Lower leg skin (tissue), 4 donors: ENCODE results near the gene DHRS9. TPM values are rescaled to one million over a fixed set of nuclear protein-coding genes. Genes with fewer than 3 reads are reported as not detected.

Experiments used
- DNase-seq, 2 donors: peaks; one replicate each; pipeline ENCODE4 v3.0.0-alpha.2; 2019; ENCODE audit warnings: low spot score in 2 of 2
- H3K4me3 ChIP-seq: fragments of 200-600 bp; sonication (generic); 2 replicates; pipeline ENCODE4 v1.5.1; 2017; ENCODE audit warnings: mild to moderate bottlenecking, low read depth; ENCODE audit not compliant: poor library complexity, severe bottlenecking
- POLR2A ChIP-seq, 2 donors: fragments of 450-650 bp; IDR thresholded peaks; one replicate each; pipeline ENCODE4 v1.6.1; 2016 to 2017; ENCODE audit warnings: antibody characterized with exemption in 2 of 2, mild to moderate bottlenecking in 1 of 2, moderate library complexity in 1 of 2
- WGBS, 2 donors: methylation state at CpG; one replicate each; pipeline ENCODE4 v1.1.5; 2018; 5-methylcytosine and 5-hydroxymethylcytosine counted together
- intact Hi-C: fragments of 100-400 bp; cut with DNase I; formaldehyde crosslinking; loops from one replicate; pipeline ENCODE4 v1.15.0; 2023; ENCODE audit warnings: low total_unique reads
- total RNA-seq, 4 donors: library from RNA; depleted of rRNA; stranded (reverse); fragments of >200 nt; gene quantifications; one replicate each; pipeline ENCODE4 v1.1.0, GENCODE V29; 2016
- TF ChIP-seq, protein P1 (sequence below), 3 donors: fragments of 450-650 bp; IDR thresholded peaks; one replicate each; pipeline ENCODE4 v1.5.1; 2016; ENCODE audit warnings: antibody characterized with exemption in 3 of 3, mild to moderate bottlenecking in 3 of 3, moderate library complexity in 2 of 3

The DHRS9 gene
- total RNA-seq, 4 donors from 2014 or later = 1.4 to 3.4 (median 1.9) TPM; not detected in 1

DNA sequence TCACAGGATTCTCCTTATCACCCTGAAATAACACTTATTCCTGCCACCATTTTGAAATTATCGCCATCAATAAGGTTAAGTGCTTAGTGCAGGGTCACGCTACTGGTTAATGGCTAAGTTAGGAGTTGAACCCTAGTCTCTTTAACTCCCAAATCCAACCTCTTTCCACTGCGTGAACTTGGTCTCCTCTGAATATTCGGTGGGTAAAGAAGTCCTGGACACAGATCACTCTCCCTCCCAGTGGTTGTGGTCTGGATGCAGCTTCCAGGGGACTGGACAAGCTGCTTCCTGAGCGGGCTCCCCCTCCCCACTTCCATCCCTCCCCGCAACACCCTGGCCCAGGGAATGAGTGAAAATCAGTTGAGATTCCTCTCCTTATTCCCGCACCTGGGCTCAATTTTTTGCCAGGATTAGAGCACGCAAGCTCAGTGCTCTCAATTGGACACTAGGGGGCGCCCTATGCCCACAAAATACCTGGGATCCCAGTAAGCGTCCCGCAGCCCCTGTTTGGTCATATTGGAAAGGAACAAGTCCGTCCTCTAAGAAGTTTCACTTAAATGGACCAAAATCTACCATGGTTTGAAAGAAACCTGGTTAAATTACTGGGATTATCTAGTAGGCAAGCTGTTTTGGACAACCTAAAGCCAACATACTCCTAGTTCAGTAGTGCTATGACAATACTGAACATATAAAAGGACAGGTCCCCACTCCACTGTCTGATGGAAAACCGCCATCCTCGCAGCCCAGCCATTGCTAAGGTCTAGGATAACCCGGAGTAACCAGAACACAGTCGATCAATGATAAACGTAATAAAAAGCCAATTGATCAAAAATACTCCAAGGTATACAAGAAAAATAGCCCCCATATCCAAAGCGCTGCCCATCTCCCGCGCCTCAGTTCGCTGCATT lies 40.4 kb downstream of the DHRS9 start:
- DNase-seq = peak; percentile 42 to 91
- no peak for TF ChIP-seq POLR2A (IDR thresholded peaks at IDR 0.05)
- TF ChIP-seq, protein P1, sequence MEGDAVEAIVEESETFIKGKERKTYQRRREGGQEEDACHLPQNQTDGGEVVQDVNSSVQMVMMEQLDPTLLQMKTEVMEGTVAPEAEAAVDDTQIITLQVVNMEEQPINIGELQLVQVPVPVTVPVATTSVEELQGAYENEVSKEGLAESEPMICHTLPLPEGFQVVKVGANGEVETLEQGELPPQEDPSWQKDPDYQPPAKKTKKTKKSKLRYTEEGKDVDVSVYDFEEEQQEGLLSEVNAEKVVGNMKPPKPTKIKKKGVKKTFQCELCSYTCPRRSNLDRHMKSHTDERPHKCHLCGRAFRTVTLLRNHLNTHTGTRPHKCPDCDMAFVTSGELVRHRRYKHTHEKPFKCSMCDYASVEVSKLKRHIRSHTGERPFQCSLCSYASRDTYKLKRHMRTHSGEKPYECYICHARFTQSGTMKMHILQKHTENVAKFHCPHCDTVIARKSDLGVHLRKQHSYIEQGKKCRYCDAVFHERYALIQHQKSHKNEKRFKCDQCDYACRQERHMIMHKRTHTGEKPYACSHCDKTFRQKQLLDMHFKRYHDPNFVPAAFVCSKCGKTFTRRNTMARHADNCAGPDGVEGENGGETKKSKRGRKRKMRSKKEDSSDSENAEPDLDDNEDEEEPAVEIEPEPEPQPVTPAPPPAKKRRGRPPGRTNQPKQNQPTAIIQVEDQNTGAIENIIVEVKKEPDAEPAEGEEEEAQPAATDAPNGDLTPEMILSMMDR (IDR thresholded peaks at IDR 0.05) = no peak
- intact Hi-C loops = no loop called here
- 52% methylated on average over 21 of the region's 21 CpGs for WGBS, 2 donors
- H3K4me3 ChIP-seq = no peak overlapping the region

DNA sequence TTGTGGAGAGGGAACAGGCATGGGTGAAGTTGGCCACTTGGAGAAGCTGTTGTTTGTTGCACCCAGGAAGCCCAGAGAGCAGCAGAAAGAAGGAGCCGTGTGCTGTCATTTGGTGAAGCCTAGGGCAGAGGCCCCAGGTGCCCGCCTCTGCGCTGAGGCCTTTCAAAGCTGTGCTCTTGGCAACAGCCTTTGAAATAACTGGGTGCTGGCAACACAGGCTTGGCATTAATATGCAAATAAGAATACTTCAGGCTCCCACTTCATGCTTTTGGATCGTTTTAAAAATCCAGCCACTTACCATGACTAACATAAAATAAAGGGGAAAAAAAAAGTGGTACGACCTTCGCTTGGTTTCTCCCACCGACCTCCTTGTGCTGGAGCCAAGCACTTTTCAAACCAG lies 41.1 kb downstream of the DHRS9 start:
- TF ChIP-seq POLR2A (IDR thresholded peaks at IDR 0.05) = no peak
- TF ChIP-seq, protein P1 (IDR thresholded peaks at IDR 0.05) = no peak

GRCh38 chr2:169110916-169111315 lies 41.6 kb downstream of the DHRS9 start:
- WGBS, 2 donors = 22 to 26% methylated on average over 18 of the region's 18 CpGs
- intact Hi-C loops = no loop called here
- TF ChIP-seq, protein P1 (IDR thresholded peaks at IDR 0.05) = no peak
- no peak for TF ChIP-seq POLR2A (IDR thresholded peaks at IDR 0.05)
- H3K4me3 ChIP-seq = no peak overlapping the region
- DNase-seq = no peak

More for the DNA sequence above, 41.1 kb downstream of the DHRS9 start:
- H3K4me3 ChIP-seq = no peak overlapping the region
- whole genome bisulfite sequencing, 2 donors = 54 to 64% methylated on average over 7 of the region's 7 CpGs
- DNase-seq = no peak
- intact Hi-C loops = no loop called here

- 85 to 92% methylated on average over 6 of the region's 6 CpGs for WGBS, 2 donors
- TF ChIP-seq POLR2A (IDR thresholded peaks at IDR 0.05) = no peak
- TF ChIP-seq, protein P1 (IDR thresholded peaks at IDR 0.05) = no peak
- no peak for DNase-seq
- H3K4me3 ChIP-seq = no peak overlapping the region
- intact Hi-C loops = no loop called here
These were observed 43.5 kb downstream of the DHRS9 start for GRCh38 chr2:169112841-169113240.

DNA sequence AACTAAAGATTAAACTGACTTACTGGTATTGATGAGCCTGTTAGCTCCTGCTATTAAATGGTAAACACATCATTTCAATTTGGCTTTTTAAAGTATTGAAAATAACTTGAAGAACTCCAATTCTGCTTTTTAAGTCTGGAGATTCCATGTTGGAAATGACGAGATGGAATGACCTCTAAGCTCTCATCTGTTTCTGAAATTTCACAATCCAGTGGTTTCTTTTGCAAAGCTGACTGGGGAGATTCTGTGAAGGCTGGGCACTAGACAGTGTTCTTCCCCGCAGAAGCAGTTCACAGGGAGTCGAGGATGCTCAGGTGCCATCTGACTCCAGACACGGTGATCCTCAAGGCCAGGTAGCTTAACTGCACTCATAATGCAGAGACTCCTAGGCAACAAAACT lies 44.7 kb downstream of the DHRS9 start:
- no peak overlapping the region for H3K4me3 ChIP-seq
- no peak for TF ChIP-seq POLR2A (IDR thresholded peaks at IDR 0.05)
- TF ChIP-seq, protein P1 (IDR thresholded peaks at IDR 0.05) = no peak
- intact Hi-C loops = no loop called here
- WGBS, 2 donors = 87 to 90% methylated on average over 4 of the region's 4 CpGs
- no peak for DNase-seq
